Neural progenitor cell (in vitro differentiated cells): ENCODE measurements around the gene ZMAT5.

Experiments
- EZH2phosphoT487 ChIP-seq: fragments of 200-600 bp; sonication (generic); IDR thresholded peaks from 2 replicates; pipeline ENCODE4 v1.6.1; 2017; ENCODE audit warnings: antibody characterized with exemption
- TF ChIP-seq, protein P1 (sequence below): fragments of 200-600 bp; sonication (generic); IDR thresholded peaks from 2 replicates; pipeline ENCODE4 v1.5.1; 2017; ENCODE audit warnings: antibody characterized with exemption, mild to moderate bottlenecking

DNA sequence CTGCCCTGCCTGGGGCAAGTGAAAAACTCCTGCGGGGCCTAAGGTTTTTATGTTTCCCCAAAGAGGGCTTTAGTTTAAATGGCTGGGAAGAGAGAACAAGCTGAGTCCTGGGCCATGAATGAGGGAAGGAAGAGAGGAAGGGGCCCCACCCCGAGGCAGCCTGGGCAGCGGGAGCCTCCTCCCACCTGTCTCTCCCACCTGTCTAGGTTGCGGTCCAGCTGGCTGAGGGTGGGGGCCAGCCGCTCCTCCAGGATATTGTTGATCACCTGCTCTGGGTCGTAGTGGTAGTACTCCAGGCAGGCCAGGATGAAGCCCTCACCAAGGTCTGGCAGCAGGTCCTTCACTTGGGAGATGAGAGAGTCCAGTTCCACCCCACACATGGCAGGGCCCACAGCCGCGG is 35.0 kb upstream of the ZMAT5 start:
- TF ChIP-seq, protein P1, sequence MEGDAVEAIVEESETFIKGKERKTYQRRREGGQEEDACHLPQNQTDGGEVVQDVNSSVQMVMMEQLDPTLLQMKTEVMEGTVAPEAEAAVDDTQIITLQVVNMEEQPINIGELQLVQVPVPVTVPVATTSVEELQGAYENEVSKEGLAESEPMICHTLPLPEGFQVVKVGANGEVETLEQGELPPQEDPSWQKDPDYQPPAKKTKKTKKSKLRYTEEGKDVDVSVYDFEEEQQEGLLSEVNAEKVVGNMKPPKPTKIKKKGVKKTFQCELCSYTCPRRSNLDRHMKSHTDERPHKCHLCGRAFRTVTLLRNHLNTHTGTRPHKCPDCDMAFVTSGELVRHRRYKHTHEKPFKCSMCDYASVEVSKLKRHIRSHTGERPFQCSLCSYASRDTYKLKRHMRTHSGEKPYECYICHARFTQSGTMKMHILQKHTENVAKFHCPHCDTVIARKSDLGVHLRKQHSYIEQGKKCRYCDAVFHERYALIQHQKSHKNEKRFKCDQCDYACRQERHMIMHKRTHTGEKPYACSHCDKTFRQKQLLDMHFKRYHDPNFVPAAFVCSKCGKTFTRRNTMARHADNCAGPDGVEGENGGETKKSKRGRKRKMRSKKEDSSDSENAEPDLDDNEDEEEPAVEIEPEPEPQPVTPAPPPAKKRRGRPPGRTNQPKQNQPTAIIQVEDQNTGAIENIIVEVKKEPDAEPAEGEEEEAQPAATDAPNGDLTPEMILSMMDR: no peak
- TF ChIP-seq EZH2phosphoT487: no peak
